LHCN-M2 (cell line): ENCODE data around the gene DARS1. TPM values are rescaled to one million over a fixed set of nuclear protein-coding genes. Genes with fewer than 3 reads are reported as not detected.
A peak's percentile ranks its signal among the peaks of the same experiment; 100 is the strongest.
"Not testable (repeated sequence)": the region's sequence is repeated elsewhere in the genome, so short reads cannot be mapped to it uniquely, and the experiment has no call there.

Experiments used
- DNase-seq: peaks from one replicate; pipeline ENCODE4 v3.0.0-alpha.2; 2012; ENCODE audit warnings: low read depth
- total RNA-seq: library from RNA; depleted of rRNA; stranded (reverse); fragments of >200 nt; gene quantifications from 2 replicates; pipeline ENCODE4 v1.2.3, GENCODE V29; 2014

DARS1 gene
- total RNA-seq, 1 experiment from 2014 or later, result 98.0 TPM

- no peak for DNase-seq
These were observed 1.0 kb downstream of the DARS1 start for GRCh38 chr2:135984199-135985017.

GRCh38 chr2:135980434-135981079, 4.9 kb downstream of the DARS1 start:
- DNase-seq, result no peak

GRCh38 chr2:135975702-135976101, 9.7 kb downstream of the DARS1 start:
- DNase-seq, result no peak

- DNase-seq, result peak; percentile 34
These were observed 11.4 kb downstream of the DARS1 start for GRCh38 chr2:135974036-135974435.

GRCh38 chr2:135969655-135970387, 15.6 kb downstream of the DARS1 start:
- no peak for DNase-seq

GRCh38 chr2:135965756-135966155, 19.7 kb downstream of the DARS1 start:
- DNase-seq, result no peak

- DNase-seq, result not testable (repeated sequence)
These were observed 21.0 kb downstream of the DARS1 start for GRCh38 chr2:135964404-135964803.

- DNase-seq, result no peak
These were observed 21.6 kb downstream of the DARS1 start for GRCh38 chr2:135963841-135964240.

GRCh38 chr2:135962366-135963123, 22.9 kb downstream of the DARS1 start:
- no peak for DNase-seq

GRCh38 chr2:135960656-135961551, 24.5 kb downstream of the DARS1 start:
- no peak for DNase-seq

GRCh38 chr2:135960150-135960549, 25.3 kb downstream of the DARS1 start:
- DNase-seq, result no peak

GRCh38 chr2:135958927-135959326, 26.5 kb downstream of the DARS1 start:
- not testable (repeated sequence) for DNase-seq

- DNase-seq, result no peak
These were observed 31.3 kb downstream of the DARS1 start for GRCh38 chr2:135954020-135954601.

GRCh38 chr2:135952891-135953290, 32.5 kb downstream of the DARS1 start:
- DNase-seq, result no peak

GRCh38 chr2:135951041-135951583, 34.3 kb downstream of the DARS1 start:
- DNase-seq, result no peak

- DNase-seq, result no peak
These were observed 35.8 kb downstream of the DARS1 start for GRCh38 chr2:135949451-135950234.

- DNase-seq, result peak; percentile 70
These were observed 36.6 kb downstream of the DARS1 start for GRCh38 chr2:135948642-135949355.

- DNase-seq, result no peak
These were observed 37.3 kb downstream of the DARS1 start for GRCh38 chr2:135948141-135948540.
